ENCODE measurements around the gene FASN.

DNA sequence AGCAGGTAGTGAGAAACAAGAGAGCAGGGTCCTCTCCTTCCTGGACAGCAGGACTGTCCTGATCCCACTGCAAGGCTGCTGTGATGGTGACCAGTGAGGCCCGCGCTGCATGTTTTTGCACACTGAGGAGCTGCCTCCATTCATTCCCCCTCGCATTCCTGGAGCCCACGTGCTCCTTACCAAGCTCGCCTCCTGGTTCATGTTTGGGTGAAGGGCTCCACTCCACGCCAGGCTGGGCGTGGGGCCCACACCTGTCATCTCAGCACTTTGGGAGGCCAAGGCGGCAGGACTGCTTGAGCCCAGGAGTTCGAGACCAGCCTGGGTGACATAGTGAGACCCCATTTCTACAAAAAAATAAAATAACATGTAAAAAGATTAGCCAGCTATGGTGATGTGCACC lies 15.4 kb upstream of the FASN start:
- TF ChIP-seq, protein P1, sequence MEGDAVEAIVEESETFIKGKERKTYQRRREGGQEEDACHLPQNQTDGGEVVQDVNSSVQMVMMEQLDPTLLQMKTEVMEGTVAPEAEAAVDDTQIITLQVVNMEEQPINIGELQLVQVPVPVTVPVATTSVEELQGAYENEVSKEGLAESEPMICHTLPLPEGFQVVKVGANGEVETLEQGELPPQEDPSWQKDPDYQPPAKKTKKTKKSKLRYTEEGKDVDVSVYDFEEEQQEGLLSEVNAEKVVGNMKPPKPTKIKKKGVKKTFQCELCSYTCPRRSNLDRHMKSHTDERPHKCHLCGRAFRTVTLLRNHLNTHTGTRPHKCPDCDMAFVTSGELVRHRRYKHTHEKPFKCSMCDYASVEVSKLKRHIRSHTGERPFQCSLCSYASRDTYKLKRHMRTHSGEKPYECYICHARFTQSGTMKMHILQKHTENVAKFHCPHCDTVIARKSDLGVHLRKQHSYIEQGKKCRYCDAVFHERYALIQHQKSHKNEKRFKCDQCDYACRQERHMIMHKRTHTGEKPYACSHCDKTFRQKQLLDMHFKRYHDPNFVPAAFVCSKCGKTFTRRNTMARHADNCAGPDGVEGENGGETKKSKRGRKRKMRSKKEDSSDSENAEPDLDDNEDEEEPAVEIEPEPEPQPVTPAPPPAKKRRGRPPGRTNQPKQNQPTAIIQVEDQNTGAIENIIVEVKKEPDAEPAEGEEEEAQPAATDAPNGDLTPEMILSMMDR (conservative IDR thresholded peaks at IDR 0.05; ENCODE audit: low read length) = no peak
- TF ChIP-seq EZH2phosphoT487 (IDR thresholded peaks at IDR 0.05; ENCODE audit: borderline replicate concordance) = no peak
